HCT116 (cell line): ENCODE data around the gene MLXIPL. TPM values are rescaled to one million over a fixed set of nuclear protein-coding genes. Genes with fewer than 3 reads are reported as not detected.
"Not testable (repeated sequence)": the region's sequence is repeated elsewhere in the genome, so short reads cannot be mapped to it uniquely, and the experiment has no call there.

Experiments
- ATAC-seq: fragments of 200-7000 bp; cut with Tn5 transposase; 2 replicates; pipeline ENCODE4 v1.9.1; 2020; ENCODE audit warnings: mild to moderate bottlenecking, moderate library complexity
- BruUV-seq: library from RNA; stranded (reverse); fragments of 400-500 nt; replicated peaks from 2 replicates; lab custom pipeline; 2021; lab: Mats Ljungman, UMichigan
- CTCF ChIA-PET: fragments of 300-600 bp; sonication (Branson Sonifier 250); formaldehyde crosslinking; loops from one replicate; lab custom pipeline; 2021; ENCODE audit warnings: antibody characterized with exemption; lab: Charles Lee
- POLR2A ChIA-PET: fragments of 300-600, 350-600 bp; sonication (Branson Sonifier 250); formaldehyde crosslinking; loops from one replicate; lab custom pipeline; 2021; ENCODE audit warnings: antibody characterized with exemption; lab: Charles Lee
- RAD21 ChIA-PET, 2 experiments: fragments of 300-600 bp; sonication (Branson Sonifier 250); formaldehyde crosslinking; loops; one replicate each; lab custom pipeline; 2023; ENCODE audit warnings: low total read pairs in 2 of 2; ENCODE audit not compliant: uncharacterized antibody in 2 of 2, unreplicated experiment in 2 of 2, low non-redundant PET in 1 of 2; lab: Charles Lee
- DNase-seq: peaks from one replicate; pipeline ENCODE4 v3.0.0-alpha.2; 2010; ENCODE audit warnings: low read depth, low spot score
- H2AFZ ChIP-seq: fragments of 200-600 bp; shearing (Covaris generic), sonication (generic); 2 replicates; pipeline ENCODE4 v1.6.1; 2017; ENCODE audit warnings: low read depth, mixed run types, mixed read lengths, antibody characterized with exemption, low read length; ENCODE audit not compliant: poor library complexity, severe bottlenecking
- H3K27ac ChIP-seq: 2 replicates; pipeline ENCODE4 v1.5.1; 2012; ENCODE audit warnings: low read depth, low read length
- H3K27me3 ChIP-seq: fragments of 200-600 bp; sonication (generic); 2 replicates; pipeline ENCODE4 v1.6.1; 2016; ENCODE audit warnings: mixed run types, low read length, mixed read lengths; ENCODE audit not compliant: insufficient read depth
- H3K36me3 ChIP-seq, 2 experiments: fragments of 200-500 bp in 1 of 2; fragments of 200-600 bp in 1 of 2; sonication (Bioruptor generic) in 1 of 2; sonication (generic) in 1 of 2; 2 replicates each; pipeline versions ENCODE4 v1.5.1 to v1.6.1; 2014 to 2016; ENCODE audit warnings: low read length in 2 of 2, inconsistent platforms in 1 of 2, mixed read lengths in 1 of 2, mixed run types in 1 of 2; ENCODE audit not compliant: insufficient read depth in 2 of 2, control insufficient read depth in 1 of 2
- H3K4me1 ChIP-seq, 2 experiments: fragments of 200-600 bp in 1 of 2; sonication (generic) in 1 of 2; 2 replicates each; pipeline versions ENCODE4 v1.5.1 to v1.6.1; 2012 to 2017; ENCODE audit warnings: low read length in 2 of 2, inconsistent platforms in 1 of 2, mild to moderate bottlenecking in 1 of 2, mixed read lengths in 1 of 2, mixed run types in 1 of 2, moderate library complexity in 1 of 2; ENCODE audit not compliant: insufficient read depth in 2 of 2, control insufficient read depth in 1 of 2
- H3K4me2 ChIP-seq: fragments of 200-600 bp; sonication (generic); 2 replicates; pipeline ENCODE4 v1.6.1; 2017; ENCODE audit warnings: mixed run types, low read length, mixed read lengths
- H3K4me3 ChIP-seq, 2 experiments: fragments of 200-600 bp in 1 of 2; sonication (generic) in 1 of 2; replicated peaks in 1 of 2; 2 replicates each; pipeline ENCODE4 v1.5.1; 2011 to 2016; ENCODE audit warnings: low read length in 2 of 2, control low read depth in 1 of 2, low read depth in 1 of 2, mild to moderate bottlenecking in 1 of 2, mixed read lengths in 1 of 2, mixed run types in 1 of 2
- H3K79me2 ChIP-seq: fragments of 200-600 bp; sonication (generic); 2 replicates; pipeline ENCODE4 v1.6.1; 2017; ENCODE audit warnings: mild to moderate bottlenecking, mixed run types, low read length, moderate library complexity, mixed read lengths; ENCODE audit not compliant: insufficient read depth
- H3K9ac ChIP-seq: fragments of 200-600 bp; sonication (generic); 2 replicates; pipeline ENCODE4 v1.6.1; 2016; ENCODE audit warnings: low read length, mixed read lengths
- H3K9me2 ChIP-seq: fragments of 200-600 bp; sonication (generic), shearing (Covaris generic); 2 replicates; pipeline ENCODE4 v1.6.1; 2017; ENCODE audit warnings: mixed run types, mild to moderate bottlenecking, moderate library complexity; ENCODE audit not compliant: insufficient read depth
- H3K9me3 ChIP-seq, 2 experiments: fragments of 200-500 bp in 1 of 2; fragments of 200-600 bp in 1 of 2; sonication (Bioruptor generic) in 1 of 2; sonication (generic) in 1 of 2; 2 replicates each; pipeline ENCODE4 v1.6.1; 2014 to 2017; ENCODE audit warnings: low read length in 2 of 2, mixed read lengths in 2 of 2, inconsistent platforms in 1 of 2, low read depth in 1 of 2, mild to moderate bottlenecking in 1 of 2, mixed run types in 1 of 2, moderate library complexity in 1 of 2; ENCODE audit not compliant: control insufficient read depth in 1 of 2, insufficient read depth in 1 of 2
- H4K20me1 ChIP-seq: fragments of 200-600 bp; sonication (generic), shearing (Covaris generic); 2 replicates; pipeline ENCODE4 v1.6.1; 2017; ENCODE audit warnings: mixed run types, mild to moderate bottlenecking, moderate library complexity; ENCODE audit not compliant: insufficient read depth
- CBX3 ChIP-seq: IDR thresholded peaks from 2 replicates; pipeline ENCODE4 v1.6.1; 2012; ENCODE audit warnings: low read depth
- CEBPB ChIP-seq: IDR thresholded peaks from 2 replicates; pipeline ENCODE4 v1.6.1; 2012; ENCODE audit warnings: low read depth
- EZH2 ChIP-seq: fragments of 200-600 bp; sonication (generic); IDR thresholded peaks from 2 replicates; pipeline ENCODE4 v1.6.1; 2017; ENCODE audit warnings: antibody characterized with exemption, mixed run types
- FOSL1 ChIP-seq: IDR thresholded peaks from 2 replicates; pipeline ENCODE4 v1.6.1; 2012; ENCODE audit warnings: low read depth
- RAD21 ChIP-seq: IDR thresholded peaks from 2 replicates; pipeline ENCODE4 v1.6.1; 2012; ENCODE audit warnings: low read depth, mild to moderate bottlenecking
- SIN3A ChIP-seq: IDR thresholded peaks from 2 replicates; pipeline ENCODE4 v1.6.1; 2012; ENCODE audit warnings: low read depth
- SP1 ChIP-seq: IDR thresholded peaks from 2 replicates; pipeline ENCODE4 v1.6.1; 2012; ENCODE audit warnings: low read depth
- SRF ChIP-seq: IDR thresholded peaks from 2 replicates; pipeline ENCODE4 v1.6.1; 2012; ENCODE audit warnings: low read depth
- ZNF274 ChIP-seq: fragments of 200-500 bp; sonication (Bioruptor generic); IDR thresholded peaks from 2 replicates; pipeline ENCODE4 v1.6.1; 2014; ENCODE audit warnings: mild to moderate bottlenecking, low read depth, low read length, inconsistent platforms
- intact Hi-C: fragments of 100-400 bp; cut with micrococcal nuclease; formaldehyde crosslinking; loops from 2 replicates; pipeline ENCODE4 v1.10.0; 2022
- total RNA-seq: library from RNA; stranded (reverse); gene quantifications from one replicate; pipeline ENCODE4 v1.2.1, GENCODE V29; 2021; ENCODE audit not compliant: unreplicated experiment

The MLXIPL gene
- total RNA-seq, 1 experiment from 2014 or later: 79.4 TPM

- TF ChIP-seq ZNF274 (no peak), SIN3A (no peak), EZH2 (no peak), RAD21 (peak; percentile 72), CEBPB (no peak), FOSL1 (no peak), SRF (no peak)
Observed at GRCh38 chr7:73667344-73668102, 43.2 kb upstream of the MLXIPL start, which contains the start of gene VPS37D (continued).

- Histone ChIP-seq H3K79me2 (no peaks in the 10 kb centered on the region), H3K4me1 (peaks cover 26 to 37% of the 10 kb centered on the region in 2 experiments), H2AFZ (no peak overlapping the region), H4K20me1 (no peaks in the 10 kb centered on the region), H3K4me3 (no peak overlapping the region), H3K9me3 (peaks cover 0 to 6% of the 10 kb centered on the region in 2 experiments; a peak in 1 of 4 replicates), H3K9me2 (no peaks in the 10 kb centered on the region), H3K9ac (no peak overlapping the region), H3K36me3 (no peaks in the 10 kb centered on the region), H3K4me2 (no peak overlapping the region), H3K27ac (no peak overlapping the region), H3K27me3 (no peaks in the 10 kb centered on the region)
- ATAC-seq (no peak), DNase-seq (no peak)
- intact Hi-C loops: loop anchor here (10.0 kb wide), 1 partner anchor 62 kb away; no protein-coding TSS in a partner anchor
- TF ChIP-seq SP1 (no peak), RAD21 (no peak), CBX3 (peak; percentile 79; the same call in 1 of the 2 replicates)
- RAD21 ChIA-PET: no interaction called here
- BruUV-seq: no TSS peak
- CTCF ChIA-PET: no interaction called here
- POLR2A ChIA-PET: no interaction called here
Observed at GRCh38 chr7:73663033-73663432, 38.7 kb upstream of the MLXIPL start.

GRCh38 chr7:73660594-73660993 lies 36.3 kb upstream of the MLXIPL start:
- intact Hi-C loops: loop anchor here (10.0 kb wide), 1 partner anchor 64 kb away; no protein-coding TSS in a partner anchor

More at GRCh38 chr7:73660594-73660993, 36.3 kb upstream of the MLXIPL start:
- H3K9me2 ChIP-seq, H4K20me1 ChIP-seq, POLR2A ChIA-PET, H2AFZ ChIP-seq, H3K36me3 ChIP-seq, H3K4me2 ChIP-seq, H3K4me3 ChIP-seq, H3K9me3 ChIP-seq, CTCF ChIA-PET, H3K27ac ChIP-seq, RAD21 ChIA-PET, DNase-seq, H3K79me2 ChIP-seq, BruUV-seq, H3K27me3 ChIP-seq, ATAC-seq, H3K9ac ChIP-seq: not testable (repeated sequence)
- H3K4me1 ChIP-seq: peaks cover 15 to 21% of the 10 kb centered on the region in 2 experiments
